Ovary (tissue), 9 donors: Measurements from ENCODE around the gene RNF144B. TPM values are rescaled to one million over a fixed set of nuclear protein-coding genes. Genes with fewer than 3 reads are reported as not detected.
"Not testable (repeated sequence)": the region's sequence is repeated elsewhere in the genome, so short reads cannot be mapped to it uniquely, and the experiment has no call there.

Experiments used
- DNase-seq, 5 donors: peaks; one replicate each; pipeline ENCODE4 v3.0.0-alpha.2; 2019 to 2020
- H3K27ac ChIP-seq, 2 donors: fragments of 200-600 bp; one replicate each; pipeline versions ENCODE4 v1.5.1 to v1.8.0; 2019 to 2022
- H3K27me3 ChIP-seq: fragments of 200-600 bp; one replicate; pipeline ENCODE4 v1.8.0; 2022
- H3K36me3 ChIP-seq: fragments of 200-600 bp; sonication (generic); one replicate; pipeline ENCODE4 v1.5.1; 2019
- H3K4me1 ChIP-seq: one replicate; pipeline ENCODE4 v1.8.1; 2013; ENCODE audit warnings: mild to moderate bottlenecking, moderate library complexity; ENCODE audit not compliant: insufficient read depth
- H3K4me3 ChIP-seq: fragments of 200-600 bp; sonication (generic); one replicate; pipeline ENCODE4 v1.5.1; 2017
- H3K9me3 ChIP-seq, 2 donors: fragments of 200-600 bp in 1 of 2; sonication (generic) in 1 of 2; one replicate each; pipeline versions ENCODE4 v1.5.1 to v1.8.1; 2013 to 2019; ENCODE audit warnings: mild to moderate bottlenecking in 1 of 2, moderate library complexity in 1 of 2
- CTCF ChIP-seq, 3 donors: fragments of 450-650 bp in 2 of 3; fragments of 200-600 bp in 1 of 3; IDR thresholded peaks; one replicate each; pipeline versions ENCODE4 v1.5.1 to v1.8.0; 2016 to 2022; ENCODE audit warnings: antibody characterized with exemption in 3 of 3, mild to moderate bottlenecking in 1 of 3
- EP300 ChIP-seq: sonication (generic); formaldehyde crosslinking; IDR thresholded peaks from one replicate; pipeline ENCODE4 v1.6.1; 2017; ENCODE audit warnings: antibody characterized with exemption
- POLR2A ChIP-seq: fragments of 450-650 bp; IDR thresholded peaks from one replicate; pipeline ENCODE4 v1.6.1; 2017; ENCODE audit warnings: antibody characterized with exemption, mild to moderate bottlenecking, moderate library complexity
- WGBS, 3 donors: extraction: QIAGEN DNeasy Blood & Tissue Kit in 1 of 3; methylation state at CpG; one replicate each; pipeline versions ENCODE4 v1.1.5 to v1.1.7; 2013 to 2017; 5-methylcytosine and 5-hydroxymethylcytosine counted together
- intact Hi-C, 4 donors: fragments of 100-400 bp; cut with DNase I; formaldehyde crosslinking; loops; one replicate each; pipeline versions ENCODE4 v1.11.0 to v1.15.1; 2022 to 2023
- polyA plus RNA-seq, 2 donors: library from polyadenylated mRNA; stranded (reverse); fragments of 200-250 nt in 1 of 2; fragments of 350-450 nt in 1 of 2; fragmentation: Illumina TruSeq in 1 of 2; extraction: RNeasy Lipid Tissue Mini Kit (QIAGEN cat#74804) in 1 of 2; gene quantifications; one replicate each; pipeline ENCODE4 v1.2.3, GENCODE V29; 2013 to 2014
- total RNA-seq, 7 donors: library from RNA; depleted of rRNA in 2 of 7; stranded (reverse); fragments of >200 nt in 2 of 7; fragmentation: NEBNext Ultra II Directional in 3 of 7; extraction: Animal tissue kit (Norgen Biotek cat#: 25700) in 3 of 7; gene quantifications; one replicate each; pipeline versions ENCODE4 v1.1.0 to v1.2.4, GENCODE V29; 2016 to 2023
- donor health status: DM: no; HTN: no; CAD: no; lungs with moderate emphysema.
- donor health status: DM: no; HTN: no; CAD: no.
- donor health status: Bipolar disorder and iron deficiency.
- donor health status: DM: yes; HTN: yes; CAD: no.
- donor health status: DM: no; HTN: no; CAD: no.
- donor health status: DM: yes; HTN: yes; CAD: no.

RNF144B gene
- total and polyA plus RNA-seq, 9 donors, result 2.5 to 18.7 (median 4.0) TPM

- no peaks in the 10 kb centered on the region for H3K27me3 ChIP-seq
- no peaks in the 10 kb centered on the region for H3K9me3 ChIP-seq
- WGBS, 3 donors, result 39 to 67% (median 50%) methylated on average over 1 of the region's 1 CpG
- no peaks in the 10 kb centered on the region for H3K36me3 ChIP-seq
- no peaks in the 10 kb centered on the region for H3K4me1 ChIP-seq
- no peak for TF ChIP-seq POLR2A
- TF ChIP-seq CTCF (IDR thresholded peaks at IDR 0.05), result no peak
- TF ChIP-seq EP300, result no peak
- DNase-seq, result no peak
- intact Hi-C loops, result no loop called here
- H3K4me3 ChIP-seq, result no peak overlapping the region
- H3K27ac ChIP-seq, result no peak overlapping the region
Observed at GRCh38 chr6:18359237-18359885, 27.8 kb upstream of the RNF144B start.

- no peaks in the 10 kb centered on the region for H3K27me3 ChIP-seq
- no peaks in the 10 kb centered on the region for H3K4me1 ChIP-seq
- TF ChIP-seq EP300, result no peak
- WGBS, 3 donors, result 83 to 91% (median 84%) methylated on average over 1 of the region's 1 CpG
- H3K36me3 ChIP-seq, result no peaks in the 10 kb centered on the region
- H3K4me3 ChIP-seq, result no peak overlapping the region
- no peak overlapping the region for H3K27ac ChIP-seq
- intact Hi-C loops, result no loop called here
- DNase-seq, result no peak
- H3K9me3 ChIP-seq, result no peaks in the 10 kb centered on the region
Observed at GRCh38 chr6:18360188-18360587, 27.0 kb upstream of the RNF144B start.

- Histone ChIP-seq H3K27ac (no peak overlapping the region), H3K4me3 (no peak overlapping the region), H3K27me3 (no peaks in the 10 kb centered on the region), H3K4me1 (no peaks in the 10 kb centered on the region), H3K9me3 (no peaks in the 10 kb centered on the region), H3K36me3 (no peaks in the 10 kb centered on the region)
- no peak for TF ChIP-seq EP300
- DNase-seq, result no peak
- WGBS, 3 donors, result 7 to 18% (median 12%) methylated on average over 2 of the region's 2 CpGs
- intact Hi-C loops, result no loop called here
Observed at GRCh38 chr6:18362058-18362561, 25.0 kb upstream of the RNF144B start.

GRCh38 chr6:18363746-18364145, 23.4 kb upstream of the RNF144B start:
- DNase-seq, result no peak
- no peak overlapping the region for H3K4me3 ChIP-seq
- no peaks in the 10 kb centered on the region for H3K4me1 ChIP-seq
- H3K27ac ChIP-seq, result no peak overlapping the region
- H3K36me3 ChIP-seq, result no peaks in the 10 kb centered on the region
- intact Hi-C loops, result no loop called here
- H3K9me3 ChIP-seq, result no peaks in the 10 kb centered on the region
- 72 to 87% (median 86%) methylated on average over 5 of the region's 5 CpGs for WGBS, 3 donors
- no peak for TF ChIP-seq CTCF (IDR thresholded peaks at IDR 0.05)
- no peak for TF ChIP-seq EP300
- H3K27me3 ChIP-seq, result no peaks in the 10 kb centered on the region

- H3K36me3 ChIP-seq, DNase-seq, H3K4me1 ChIP-seq, H3K27ac ChIP-seq, H3K4me3 ChIP-seq, H3K9me3 ChIP-seq, H3K27me3 ChIP-seq, intact Hi-C loops: not testable (repeated sequence)
- WGBS, 3 donors, result 72 to 83% (median 73%) methylated on average over 2 of the region's 2 CpGs
Observed at GRCh38 chr6:18364561-18364960, 22.6 kb upstream of the RNF144B start.

GRCh38 chr6:18367371-18367770, 19.8 kb upstream of the RNF144B start:
- H3K4me3 ChIP-seq, result no peak overlapping the region
- H3K36me3 ChIP-seq, result no peaks in the 10 kb centered on the region
- whole genome bisulfite sequencing, 3 donors, result 87 to 97% (median 95%) methylated on average over 11 of the region's 11 CpGs
- no peaks in the 10 kb centered on the region for H3K4me1 ChIP-seq
- H3K9me3 ChIP-seq, result no peaks in the 10 kb centered on the region
- intact Hi-C loops, result no loop called here
- no peak overlapping the region for H3K27ac ChIP-seq
- DNase-seq, result no peak
- H3K27me3 ChIP-seq, result no peaks in the 10 kb centered on the region
- TF ChIP-seq POLR2A (no peak), EP300 (no peak), CTCF (IDR thresholded peaks at IDR 0.05) (no peak)
